Pons (tissue), 1 donor: ENCODE measurements around the gene CERS6.

ENCODE experiments used
- DNase-seq: peaks from one replicate; pipeline ENCODE4 v3.0.0-alpha.2; 2016; ENCODE audit warnings: low spot score

The CERS6 gene

GRCh38 chr2:168801961-168802858, 346.1 kb downstream of the CERS6 start, which contains the start of gene NOSTRIN:
NOSTRIN (plus strand) TSS chr2:168802637; CDS start chr2:168802647, 10 bp downstream.
- DNase-seq: no peak

DNA sequence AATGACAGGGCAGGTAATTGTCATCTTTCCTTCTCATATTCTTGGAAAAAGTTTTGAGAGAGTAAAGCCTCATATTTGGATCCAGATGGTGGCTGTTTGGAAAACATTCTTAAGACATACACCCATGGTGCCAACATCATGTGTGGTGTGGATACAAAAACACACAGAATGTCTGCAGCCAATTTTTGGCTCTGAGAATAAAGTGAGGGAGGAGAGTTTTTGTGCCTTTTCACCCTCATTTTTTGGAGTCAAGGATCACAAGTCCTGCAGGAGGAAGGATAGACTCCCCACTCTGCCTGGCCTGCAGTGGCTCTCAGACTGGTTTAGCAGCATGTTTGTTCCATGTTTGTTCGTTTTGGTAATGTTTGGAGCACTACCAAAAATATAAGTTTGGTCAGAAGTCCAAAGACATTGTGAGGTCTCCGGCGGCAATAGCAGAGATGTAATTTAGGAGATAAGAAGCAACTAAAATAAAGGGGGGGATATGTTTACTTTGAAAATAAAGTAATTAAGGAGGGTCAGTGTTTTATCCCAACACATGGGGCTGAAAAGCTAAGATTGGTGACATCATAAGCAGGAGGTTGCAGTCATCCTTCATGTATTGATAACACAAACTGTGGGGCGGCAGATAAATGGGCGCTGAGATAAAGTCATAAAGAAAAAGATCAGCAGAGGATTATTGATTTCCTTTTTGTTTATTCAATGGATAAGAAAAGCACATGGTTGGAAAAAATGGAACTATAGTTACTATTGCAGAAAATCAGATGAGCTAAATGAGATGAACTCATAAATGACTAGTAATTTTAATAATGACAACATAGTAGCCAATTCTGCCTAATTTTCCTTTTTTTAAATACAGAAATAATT, 347.0 kb downstream of the CERS6 start:
- DNase-seq: no peak

GRCh38 chr2:168804214-168804613, 348.1 kb downstream of the CERS6 start:
- DNase-seq: no peak

- no peak for DNase-seq
These were observed 349.5 kb downstream of the CERS6 start for GRCh38 chr2:168805615-168806014.

DNA sequence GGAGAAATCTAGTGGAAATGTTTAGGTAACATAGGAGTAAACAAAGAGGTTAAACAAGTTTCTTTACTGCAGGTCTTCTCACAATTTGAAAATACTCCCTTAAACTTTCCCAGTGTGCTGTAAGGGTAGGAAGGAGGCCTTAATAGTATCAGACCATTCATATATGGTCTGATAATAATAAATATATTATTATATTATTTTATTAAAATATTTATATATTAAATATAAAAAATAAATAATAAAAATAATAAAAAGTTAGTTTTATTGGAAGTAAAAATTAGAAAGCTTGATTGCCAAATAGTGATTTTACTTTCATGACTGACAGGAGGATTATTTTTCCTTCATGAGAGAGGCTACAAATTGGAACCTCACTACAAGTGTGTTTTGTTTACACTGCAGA, 353.5 kb downstream of the CERS6 start:
- DNase-seq: no peak

GRCh38 chr2:168810235-168810634, 354.2 kb downstream of the CERS6 start:
- no peak for DNase-seq

- no peak for DNase-seq
These were observed 355.6 kb downstream of the CERS6 start for GRCh38 chr2:168811696-168812095.

- DNase-seq: no peak
These were observed 358.0 kb downstream of the CERS6 start for GRCh38 chr2:168814046-168814445.

DNA sequence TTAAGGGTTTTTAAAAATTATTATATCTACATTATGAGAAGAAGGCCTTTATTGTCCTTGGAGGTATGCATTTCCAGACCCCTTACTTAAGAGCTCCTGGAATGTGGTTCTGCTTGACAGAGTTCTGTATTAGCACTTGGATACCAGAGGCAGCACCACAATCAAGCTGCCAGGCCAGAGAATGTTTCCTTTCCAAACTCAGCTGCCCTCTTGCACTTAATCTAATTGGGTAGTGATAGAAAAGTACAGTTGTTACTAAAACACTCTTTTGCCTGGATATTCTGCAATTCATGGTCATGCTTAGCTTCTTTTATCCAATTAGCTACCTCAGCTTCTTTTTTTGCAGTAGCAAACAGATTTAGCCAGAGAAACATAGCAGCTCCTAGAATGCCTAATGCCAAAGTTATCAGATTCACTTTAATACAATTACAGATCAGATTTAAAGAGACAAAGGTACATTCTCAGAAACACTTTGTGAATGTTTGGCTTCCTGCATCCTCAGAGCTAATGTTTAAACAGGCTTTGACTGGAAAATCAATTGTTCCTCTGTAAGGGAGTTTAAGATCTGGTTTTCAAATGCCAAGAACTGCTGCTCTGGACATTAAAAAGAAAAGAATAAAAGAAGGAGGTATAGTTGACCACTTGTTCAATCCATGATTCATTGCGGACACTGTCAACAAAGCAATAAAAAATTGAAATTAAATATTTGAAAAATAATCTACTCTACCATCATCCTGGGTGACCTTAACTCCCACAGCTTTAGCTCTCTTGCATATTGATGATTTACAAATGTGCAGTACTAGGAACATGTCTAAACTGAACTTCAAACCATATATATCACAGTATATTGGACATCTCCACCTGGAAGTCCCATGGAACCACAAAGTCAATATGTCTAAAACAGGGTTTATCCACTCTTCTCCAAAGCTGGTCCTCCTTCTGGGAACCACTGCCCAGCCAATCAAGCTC, 359.2 kb downstream of the CERS6 start:
- DNase-seq: no peak

- no peak for DNase-seq
These were observed 360.3 kb downstream of the CERS6 start for GRCh38 chr2:168816369-168816768.

- DNase-seq: no peak
These were observed 363.1 kb downstream of the CERS6 start for GRCh38 chr2:168819050-168819715.

DNA sequence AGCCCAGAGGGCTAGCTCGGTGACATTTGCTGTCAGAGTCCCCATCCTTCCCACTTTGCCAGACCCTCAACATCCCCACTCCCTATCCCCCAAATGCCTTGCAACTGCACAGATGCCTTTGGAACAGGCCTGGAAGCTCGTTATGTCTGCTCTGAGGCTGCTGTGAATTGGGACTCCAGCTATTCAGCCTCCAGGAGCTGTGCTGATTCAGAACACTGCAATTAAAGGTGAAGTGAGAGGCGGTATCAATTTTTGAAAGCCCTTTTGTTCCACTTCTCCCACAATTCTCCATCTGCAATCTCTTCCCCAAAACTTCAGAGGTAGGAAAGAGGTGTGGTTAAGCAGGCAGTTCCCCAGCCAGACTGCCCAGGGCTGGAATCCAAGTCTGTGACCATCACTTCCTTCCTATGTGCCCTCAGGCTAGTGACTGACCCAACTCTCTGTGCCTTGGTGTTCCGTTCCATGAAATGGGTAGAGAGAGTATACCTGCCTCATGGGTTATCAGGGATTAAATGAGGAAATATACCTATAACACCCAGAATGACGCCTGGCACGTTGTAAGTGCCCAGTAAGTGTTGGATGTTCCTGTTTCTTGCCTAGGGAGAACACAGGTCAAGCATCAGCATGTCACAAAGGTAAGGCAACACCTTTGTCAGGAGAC, 363.9 kb downstream of the CERS6 start:
- no peak for DNase-seq

DNA sequence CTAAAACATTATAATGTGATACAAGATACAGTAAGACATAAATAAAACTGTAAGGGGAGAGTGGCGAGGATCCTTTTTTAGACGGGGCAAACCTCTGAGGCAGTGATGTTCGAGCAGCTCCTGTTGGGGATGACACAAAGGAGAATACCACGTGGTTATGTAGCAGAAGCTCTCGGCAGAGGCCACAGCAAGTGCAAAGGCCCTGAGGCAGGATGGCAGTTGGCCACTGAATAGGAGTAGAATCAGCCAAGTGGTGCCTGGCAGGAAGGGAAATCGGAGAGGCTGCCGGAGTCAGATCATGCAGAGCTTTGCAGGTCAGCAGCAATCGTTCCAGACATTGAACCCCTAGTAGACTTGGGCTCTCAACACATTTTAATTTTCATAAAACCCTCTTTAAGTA, 365.5 kb downstream of the CERS6 start:
- no peak for DNase-seq

DNA sequence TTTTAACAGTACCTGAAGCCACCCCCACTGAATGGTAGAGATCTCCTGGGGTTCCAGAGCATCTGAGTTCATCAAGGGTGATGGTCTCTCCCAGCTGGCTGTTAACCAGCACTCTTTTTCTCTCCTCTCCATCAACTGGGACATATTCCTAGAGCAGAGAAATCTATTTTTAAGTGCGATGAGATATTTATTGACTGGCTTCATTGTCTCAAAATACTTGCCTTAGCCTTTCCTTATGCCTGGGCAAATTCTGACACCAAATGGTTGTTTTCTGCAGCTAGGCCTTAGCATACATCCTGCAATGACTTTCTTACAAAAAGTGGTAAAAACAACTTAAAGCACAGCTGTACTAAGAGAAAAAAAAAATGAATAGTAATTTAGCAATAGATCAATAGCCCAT, 365.9 kb downstream of the CERS6 start:
- DNase-seq: no peak
